Heart left ventricle (tissue), 16 donors: ENCODE data around the gene JAG1. TPM values are rescaled to one million over a fixed set of nuclear protein-coding genes. Genes with fewer than 3 reads are reported as not detected.

ENCODE experiments used
- ATAC-seq, 4 donors: fragments of 200-7000 bp; cut with Tn5 transposase; one replicate each; pipeline ENCODE4 v1.9.1; 2020 to 2022; ENCODE audit warnings: moderate library complexity in 4 of 4, mild to moderate bottlenecking in 3 of 4, moderate number of reproducible peaks in 1 of 4
- DNase-seq, 5 donors: peaks; one replicate each; pipeline ENCODE4 v3.0.0-alpha.2; 2020
- H3K27ac ChIP-seq, 12 donors: fragments of 200-600 bp; sonication (generic) in 4 of 12; one replicate each; pipeline versions ENCODE4 v1.5.0 to v1.8.0; 2016 to 2022; ENCODE audit warnings: mild to moderate bottlenecking in 2 of 12
- H3K27me3 ChIP-seq, 9 donors: fragments of 200-600 bp; sonication (generic) in 2 of 9; one replicate each; pipeline versions ENCODE4 v1.5.1 to v1.8.0; 2016 to 2022; ENCODE audit warnings: mild to moderate bottlenecking in 3 of 9
- H3K36me3 ChIP-seq, 9 donors: fragments of 200-600 bp; sonication (generic) in 2 of 9; one replicate each; pipeline versions ENCODE4 v1.5.0 to v1.8.0; 2018 to 2022; ENCODE audit warnings: mild to moderate bottlenecking in 2 of 9
- H3K4me1 ChIP-seq, 12 donors: fragments of 200-600 bp; sonication (generic) in 4 of 12; one replicate each; pipeline versions ENCODE4 v1.5.0 to v1.8.0; 2016 to 2022; ENCODE audit warnings: mild to moderate bottlenecking in 3 of 12
- H3K4me3 ChIP-seq, 12 donors: fragments of 200-600 bp; sonication (generic) in 4 of 12; one replicate each; pipeline versions ENCODE4 v1.5.0 to v1.8.0; 2017 to 2022; ENCODE audit warnings: mild to moderate bottlenecking in 9 of 12, moderate library complexity in 4 of 12
- H3K9me3 ChIP-seq, 12 donors: fragments of 200-600 bp; sonication (generic) in 4 of 12; one replicate each; pipeline versions ENCODE4 v1.5.0 to v1.8.0; 2016 to 2022; ENCODE audit warnings: mild to moderate bottlenecking in 1 of 12
- CTCF ChIP-seq, 12 donors: fragments of 200-600 bp; sonication (generic) in 4 of 12; IDR thresholded peaks; one replicate each; pipeline versions ENCODE4 v1.5.0 to v1.8.0; 2018 to 2022; ENCODE audit warnings: antibody characterized with exemption in 12 of 12, mild to moderate bottlenecking in 5 of 12
- POLR2A ChIP-seq, 2 donors: fragments of 450-650 bp; IDR thresholded peaks; one replicate each; pipeline ENCODE4 v1.6.1; 2017; ENCODE audit warnings: antibody characterized with exemption in 2 of 2, mild to moderate bottlenecking in 2 of 2, moderate library complexity in 2 of 2
- WGBS, 4 donors: extraction: QIAGEN DNeasy Blood & Tissue Kit in 2 of 4; methylation state at CpG; one replicate each; pipeline versions ENCODE4 v1.1.5 to v1.1.7; 2013 to 2018; 5-methylcytosine and 5-hydroxymethylcytosine counted together
- intact Hi-C, 10 donors: fragments of 100-400 bp; cut with DNase I; formaldehyde crosslinking; loops; one replicate each; pipeline versions ENCODE4 v1.11.1 to v1.14.2; 2022
- polyA plus RNA-seq, 2 donors: library from polyadenylated mRNA; stranded (reverse); fragments of 200-250 nt; gene quantifications; one replicate each; pipeline ENCODE4 v1.2.3, GENCODE V29; 2013
- total RNA-seq, 9 donors: library from RNA; depleted of rRNA in 2 of 9; stranded (reverse); fragments of >200 nt in 2 of 9; fragmentation: NEBNext Ultra II Directional in 3 of 9; extraction: Animal tissue kit (Norgen Biotek cat#: 25700) in 3 of 9; gene quantifications; one replicate each; pipeline versions ENCODE4 v1.1.0 to v1.2.4, GENCODE V29; 2016 to 2023
- donor health status: ischemic (EF 13 %, LVEDD 7.1; RV severe dilation, severe dysfunction).
- donor health status: healthy with polysubstance abuse.
- donor health status: DM: no; HTN: yes; CAD: no.
- donor health status: DM: no; HTN: no; CAD: no.
- donor health status: ischemic (EF 25% LVEDD 6.9; RV normal size, moderate dysfunction).
- donor health status: ischemic (EF 25% LVEDD 5.7; RV mildly dilated, moderate dysfunction).
- donor health status: healthy.
- donor health status: DM: yes; HTN: yes; CAD: no.
- donor health status: ischemic (EF 35%, LVEDD 5.7; RV mildly dilated, moderate dysfunction).
- donor health status: nonischemic (EF 11% LVEDD 7.7; RV severe dilation, severe dysfunction).
- donor health status: DM: yes; HTN: yes; CAD: no.
- donor health status: PGD.
- donor health status: ischemic (EF 29% LVEDD 5.4; RV normal size, mild dysfunction).
- donor health status: nonischemic (EF 23%, LVEDD 6.1; RV moderate dilation, normal function).

The JAG1 gene
- total and polyA plus RNA-seq, 11 donors = 12.5 to 42.6 (median 24.9) TPM

DNA sequence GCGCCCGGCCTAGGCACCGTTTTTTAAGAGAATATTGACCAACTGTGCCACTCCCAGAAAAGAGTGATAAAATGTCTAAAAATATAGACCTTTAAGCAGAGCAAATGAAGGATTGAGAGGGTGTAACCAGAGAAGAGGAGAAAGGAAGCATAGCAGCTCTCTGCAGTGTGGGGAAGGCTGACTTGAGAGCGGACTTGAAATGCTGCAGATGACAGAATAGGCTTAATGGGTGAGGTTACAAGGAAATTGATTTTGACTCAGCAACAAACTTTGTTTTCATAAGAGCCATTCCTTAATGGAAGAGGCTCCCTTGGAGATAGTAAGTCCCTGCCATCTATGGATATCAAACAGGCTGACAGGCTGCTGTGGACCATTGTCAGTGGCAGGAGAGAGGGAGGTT, 7.7 kb upstream of the JAG1 start:
- H3K27ac ChIP-seq = no peak overlapping the region
- intact Hi-C loops = no loop called here
- DNase-seq (no peak), ATAC-seq (no peak)
- TF ChIP-seq CTCF (IDR thresholded peaks at IDR 0.05) (no peak), POLR2A (IDR thresholded peaks at IDR 0.05) (no peak)
- H3K9me3 ChIP-seq = peaks cover 0 to 6% (median 0%) of the 10 kb centered on the region in 12 donors
- 96 to 98% (median 97%) methylated on average over 4 of the region's 4 CpGs for WGBS, 4 donors
- no peak overlapping the region for H3K4me3 ChIP-seq
- H3K36me3 ChIP-seq = no peaks in the 10 kb centered on the region
- H3K27me3 ChIP-seq = no peaks in the 10 kb centered on the region
- H3K4me1 ChIP-seq = no peaks in the 10 kb centered on the region

GRCh38 chr20:10680571-10680970, 6.8 kb upstream of the JAG1 start:
- no peak for ATAC-seq
- intact Hi-C loops = no loop called here
- Histone ChIP-seq H3K36me3 (no peaks in the 10 kb centered on the region), H3K27ac (no peak overlapping the region), H3K27me3 (no peaks in the 10 kb centered on the region), H3K4me1 (peaks cover 0 to 2% (median 0%) of the 10 kb centered on the region in 12 donors), H3K4me3 (no peak overlapping the region), H3K9me3 (peaks cover 0 to 6% (median 0%) of the 10 kb centered on the region in 12 donors)
- WGBS, 4 donors = 74 to 92% (median 86%) methylated on average over 4 of the region's 4 CpGs
- TF ChIP-seq CTCF (IDR thresholded peaks at IDR 0.05) = no peak
- TF ChIP-seq POLR2A (IDR thresholded peaks at IDR 0.05) = no peak
- no peak for DNase-seq

GRCh38 chr20:10679269-10679668, 5.5 kb upstream of the JAG1 start:
- Histone ChIP-seq H3K4me1 (peaks cover 0 to 10% (median 5%) of the 10 kb centered on the region in 12 donors), H3K9me3 (peaks cover 0 to 6% (median 0%) of the 10 kb centered on the region in 12 donors), H3K27me3 (no peaks in the 10 kb centered on the region), H3K36me3 (no peaks in the 10 kb centered on the region), H3K4me3 (no peak overlapping the region), H3K27ac (no peak overlapping the region)
- intact Hi-C loops = loop anchor here in 7 of 10 donors (5.0 to 10.0 kb wide), 11 partner anchors 38 to 866 kb away; no protein-coding TSS in a partner anchor
- ATAC-seq (no peak), DNase-seq (no peak)
- no peak for TF ChIP-seq POLR2A (IDR thresholded peaks at IDR 0.05)
- no peak for TF ChIP-seq CTCF (IDR thresholded peaks at IDR 0.05)
- 70 to 78% (median 77%) methylated on average over 4 of the region's 4 CpGs for WGBS, 4 donors

GRCh38 chr20:10676518-10676917, 2.7 kb upstream of the JAG1 start:
- 68 to 90% (median 76%) methylated on average over 3 of the region's 3 CpGs for WGBS, 4 donors
- intact Hi-C loops = loop anchor here in 7 of 10 donors (5.0 to 10.0 kb wide), 11 partner anchors 41 to 868 kb away; no protein-coding TSS in a partner anchor

More at GRCh38 chr20:10676518-10676917, 2.7 kb upstream of the JAG1 start:
- Histone ChIP-seq H3K4me1 (peaks cover 0 to 22% (median 5%) of the 10 kb centered on the region in 12 donors), H3K9me3 (peaks cover 0 to 6% (median 0%) of the 10 kb centered on the region in 12 donors), H3K36me3 (peaks cover 0 to 6% (median 0%) of the 10 kb centered on the region in 9 donors), H3K27me3 (no peaks in the 10 kb centered on the region), H3K27ac (no peak overlapping the region), H3K4me3 (no peak overlapping the region)
- TF ChIP-seq POLR2A (IDR thresholded peaks at IDR 0.05) (no peak), CTCF (IDR thresholded peaks at IDR 0.05) (no peak)
- ATAC-seq (no peak), DNase-seq (no peak)
